ENCODE results near the gene SLC29A1.

The SLC29A1 gene

DNA sequence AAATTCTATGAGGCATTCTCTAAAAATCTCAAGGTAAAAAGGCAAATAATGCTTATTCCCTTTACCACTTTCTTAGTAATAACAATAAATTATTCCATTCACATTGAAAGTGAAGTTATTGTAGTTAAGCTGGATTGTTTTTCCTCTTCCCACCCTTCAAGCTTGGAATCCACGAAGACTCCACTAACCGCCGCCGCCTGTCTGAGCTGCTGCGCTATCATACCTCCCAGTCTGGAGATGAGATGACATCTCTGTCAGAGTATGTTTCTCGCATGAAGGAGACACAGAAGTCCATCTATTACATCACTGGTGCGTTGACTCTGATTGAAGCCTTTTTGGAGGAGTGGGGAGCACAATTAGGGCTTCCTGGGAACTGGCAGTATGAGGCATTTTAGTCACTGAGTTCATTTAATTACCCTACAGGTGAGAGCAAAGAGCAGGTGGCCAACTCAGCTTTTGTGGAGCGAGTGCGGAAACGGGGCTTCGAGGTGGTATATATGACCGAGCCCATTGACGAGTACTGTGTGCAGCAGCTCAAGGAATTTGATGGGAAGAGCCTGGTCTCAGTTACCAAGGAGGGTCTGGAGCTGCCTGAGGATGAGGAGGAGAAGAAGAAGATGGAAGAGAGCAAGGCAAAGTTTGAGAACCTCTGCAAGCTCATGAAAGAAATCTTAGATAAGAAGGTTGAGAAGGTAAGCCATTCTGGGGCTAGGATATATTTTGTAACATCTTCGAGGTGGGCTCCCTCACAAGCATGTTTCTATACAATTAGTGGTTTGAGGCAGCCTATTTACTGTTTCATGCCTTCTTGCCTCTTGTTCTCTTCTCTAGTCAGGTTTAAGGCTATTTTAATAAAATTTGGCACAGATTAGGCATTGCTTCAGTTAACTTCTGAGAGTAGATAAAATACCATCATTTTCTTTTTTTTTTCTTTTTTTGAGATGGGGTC lies 28.5 kb downstream of the SLC29A1 start:
- DNase-seq (ENCODE audit: extremely low read depth in 1 of 2, low read depth in 1 of 2) = no peak

DNA sequence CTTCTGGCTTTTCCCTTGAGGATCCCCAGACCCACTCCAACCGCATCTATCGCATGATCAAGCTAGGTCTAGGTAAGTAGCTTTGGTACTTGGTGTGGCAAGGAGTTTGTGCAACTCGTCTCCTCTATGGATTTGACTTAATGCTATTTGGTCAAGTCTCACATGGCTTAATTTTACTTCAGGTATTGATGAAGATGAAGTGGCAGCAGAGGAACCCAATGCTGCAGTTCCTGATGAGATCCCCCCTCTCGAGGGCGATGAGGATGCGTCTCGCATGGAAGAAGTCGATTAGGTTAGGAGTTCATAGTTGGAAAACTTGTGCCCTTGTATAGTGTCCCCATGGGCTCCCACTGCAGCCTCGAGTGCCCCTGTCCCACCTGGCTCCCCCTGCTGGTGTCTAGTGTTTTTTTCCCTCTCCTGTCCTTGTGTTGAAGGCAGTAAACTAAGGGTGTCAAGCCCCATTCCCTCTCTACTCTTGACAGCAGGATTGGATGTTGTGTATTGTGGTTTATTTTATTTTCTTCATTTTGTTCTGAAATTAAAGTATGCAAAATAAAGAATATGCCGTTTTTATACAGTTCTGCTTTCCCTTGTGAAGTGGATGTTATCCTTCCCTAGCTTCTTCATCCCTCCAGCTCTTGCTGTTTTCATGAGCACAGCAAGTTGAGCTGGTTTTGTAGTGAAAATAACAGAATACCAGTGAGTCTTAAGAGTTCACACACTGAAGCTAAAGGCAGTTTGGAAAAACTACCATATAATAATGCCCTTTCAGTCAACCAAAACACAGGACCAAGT lies 30.1 kb downstream of the SLC29A1 start:
- peak in 1 of 2 donors; percentile 47 for DNase-seq (ENCODE audit: extremely low read depth in 1 of 2, low read depth in 1 of 2)

DNA sequence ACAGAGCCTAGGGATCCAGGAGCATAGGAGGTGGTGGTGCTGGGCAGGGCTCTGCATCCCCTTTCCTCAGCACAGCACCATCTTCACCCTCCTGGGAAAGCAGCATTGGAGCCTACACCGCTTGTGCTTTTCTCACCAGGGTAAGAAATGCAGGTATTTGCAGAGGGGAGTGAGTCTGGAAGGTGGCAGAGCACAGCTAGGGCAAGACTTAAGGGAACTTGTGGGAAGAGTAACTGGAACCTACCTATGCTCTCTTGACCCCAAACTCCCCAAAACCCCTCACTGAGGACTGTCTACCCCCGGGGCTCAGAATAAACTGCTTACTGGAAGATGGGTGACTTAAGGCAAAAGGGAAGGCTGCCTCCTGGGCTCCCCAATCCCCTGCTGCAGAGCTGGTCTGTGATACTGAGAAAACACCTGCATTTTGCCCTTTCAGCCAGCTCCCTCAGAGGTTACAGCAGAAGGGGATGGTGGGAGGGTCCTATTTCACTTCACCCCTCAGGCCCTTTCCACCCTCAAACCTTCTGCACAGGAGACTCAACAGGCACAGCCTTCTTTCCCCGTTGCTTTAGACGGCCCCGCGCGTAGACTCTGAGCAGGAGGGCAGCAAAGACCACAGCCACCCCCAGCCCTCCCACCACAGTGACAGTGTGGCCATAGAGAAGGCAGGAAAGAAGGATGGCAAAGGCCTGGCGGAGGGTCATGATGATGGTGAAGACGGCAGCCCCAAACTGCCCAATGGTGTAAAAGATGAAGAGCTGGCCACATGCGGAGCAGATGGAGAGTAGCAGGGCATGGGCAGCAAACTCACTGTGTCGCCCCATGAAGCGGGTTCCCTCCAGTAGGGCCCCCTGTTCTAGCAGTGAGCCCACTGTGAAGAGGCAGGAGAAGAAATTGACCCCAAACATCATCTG lies 31.1 kb downstream of the SLC29A1 start:
- no peak for DNase-seq (ENCODE audit: extremely low read depth in 1 of 2, low read depth in 1 of 2)

DNA sequence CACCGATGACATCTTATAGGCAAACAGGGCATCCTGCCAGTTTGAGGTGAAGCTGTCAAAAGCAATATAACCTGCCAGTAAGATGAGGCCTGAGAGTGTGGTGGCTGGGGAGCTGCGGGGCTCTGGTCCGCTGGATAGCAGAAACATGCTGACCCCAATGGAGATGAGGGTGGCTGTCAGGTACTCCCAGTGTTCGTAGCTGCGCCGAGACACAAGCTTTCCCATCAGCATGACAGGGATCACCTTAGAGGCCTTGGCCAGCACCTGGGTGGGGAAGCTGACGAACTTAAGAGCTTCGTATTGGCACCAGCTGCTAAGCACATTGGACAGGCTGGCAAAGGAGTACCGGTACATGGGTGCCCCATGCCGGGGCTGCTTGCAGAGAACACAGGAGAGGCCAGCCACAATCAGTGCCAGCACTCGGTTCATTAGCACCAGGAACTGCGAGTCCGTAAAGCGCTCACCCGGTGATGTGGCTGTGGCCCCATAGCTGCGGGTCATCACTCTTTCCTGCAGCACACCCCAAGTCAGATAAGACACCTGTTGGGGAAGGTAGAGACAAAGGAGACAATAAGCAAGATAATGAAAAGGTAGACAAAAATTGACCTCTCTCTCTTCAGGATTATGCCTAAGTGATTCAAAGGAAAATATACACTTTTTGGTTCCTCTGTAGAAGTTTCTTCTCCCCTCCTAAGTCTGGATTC lies 31.9 kb downstream of the SLC29A1 start:
- DNase-seq (ENCODE audit: extremely low read depth in 1 of 2, low read depth in 1 of 2) = no peak

DNA sequence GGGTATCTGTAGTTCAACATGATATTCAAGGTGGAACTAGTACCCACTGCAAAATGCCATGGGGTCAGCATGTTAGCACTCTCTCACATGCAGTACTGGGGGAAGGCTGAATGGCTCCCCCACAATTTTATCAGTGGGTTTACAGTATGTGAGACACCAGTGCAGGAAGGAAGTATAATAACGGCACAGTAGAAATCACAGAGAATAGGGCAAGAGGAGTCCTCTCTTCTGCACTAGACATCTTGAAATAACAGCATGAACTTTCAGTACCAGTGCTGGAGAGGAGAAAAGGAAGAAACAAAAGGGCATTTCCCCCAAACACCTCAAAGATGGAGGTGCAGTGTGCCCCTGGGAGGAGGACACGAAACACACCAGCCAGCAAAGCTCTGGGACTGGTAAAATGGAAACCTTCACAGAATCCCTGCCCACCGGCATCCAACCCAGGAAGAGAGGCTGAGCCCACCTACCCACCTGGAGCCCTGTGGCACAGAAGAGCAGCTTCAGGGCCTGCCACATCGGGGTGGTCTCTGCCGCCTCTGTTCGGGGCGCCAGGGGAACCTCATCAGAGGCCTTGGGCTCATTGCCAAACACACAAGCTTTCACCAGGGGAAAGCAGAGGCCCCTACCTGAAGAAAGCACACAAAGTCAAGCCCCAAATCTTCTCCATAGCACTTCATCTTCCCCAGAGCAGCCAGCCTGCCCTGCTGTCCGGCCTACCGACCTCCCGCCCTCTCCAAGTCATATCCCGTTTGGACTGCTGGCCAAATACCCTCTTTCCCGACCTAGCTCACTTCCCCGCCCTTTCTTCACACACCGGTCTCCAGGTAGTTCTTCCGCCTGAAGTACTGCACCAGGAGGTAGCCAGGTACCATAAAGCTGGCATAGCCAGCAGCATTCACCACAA lies 32.7 kb downstream of the SLC29A1 start:
- no peak for DNase-seq (ENCODE audit: extremely low read depth in 1 of 2, low read depth in 1 of 2)

DNA sequence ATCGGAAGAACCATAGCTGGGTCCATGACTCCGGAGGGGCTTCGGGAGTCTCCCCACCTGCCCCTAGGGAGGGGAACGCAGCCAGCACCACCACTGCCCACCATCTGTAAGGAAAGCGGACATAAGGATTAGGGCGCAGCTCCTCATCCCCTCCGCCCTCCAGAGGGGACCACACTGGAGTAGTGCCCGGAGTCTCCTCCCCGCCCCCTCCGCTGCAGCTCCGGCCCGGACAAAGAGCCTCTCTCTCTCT lies 33.3 kb downstream of the SLC29A1 start:
- no peak for DNase-seq (ENCODE audit: extremely low read depth in 1 of 2, low read depth in 1 of 2)

DNA sequence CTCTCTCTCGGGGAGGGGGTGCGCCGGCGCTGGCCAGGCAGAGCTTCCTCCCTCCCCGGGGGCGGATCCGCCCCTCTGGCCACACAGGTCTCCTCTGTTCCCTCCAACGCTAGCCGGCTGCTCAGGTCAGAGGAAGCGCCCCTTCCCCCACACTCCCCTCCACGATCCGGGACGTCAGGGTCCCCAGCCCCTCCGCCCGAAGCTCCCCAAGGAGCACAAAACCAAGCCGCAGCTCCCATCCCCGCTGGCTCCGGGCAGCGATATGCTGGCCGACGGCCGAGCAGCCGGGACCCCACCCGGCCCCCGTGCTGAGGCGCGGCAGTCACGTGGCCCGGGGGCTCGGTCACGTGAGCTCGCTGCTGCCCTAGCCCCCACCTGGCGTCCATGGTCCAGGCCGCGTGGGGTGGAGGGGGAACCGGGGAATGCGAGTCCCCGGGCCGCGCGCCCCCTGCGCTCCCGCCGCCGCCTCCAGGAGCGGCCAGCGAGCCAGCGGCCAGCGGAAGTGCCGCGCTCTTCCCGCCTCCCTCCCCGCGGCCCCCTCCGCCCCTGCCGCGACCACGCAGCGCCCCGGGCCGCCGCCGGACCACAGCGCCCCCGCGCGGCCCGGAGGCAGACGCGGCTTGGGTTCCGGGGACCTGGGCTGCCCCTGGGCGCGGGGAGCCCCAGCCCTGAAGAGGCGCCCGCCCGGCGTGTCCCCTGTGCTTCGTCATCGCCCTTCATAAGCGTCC lies 33.8 kb downstream of the SLC29A1 start, which contains the start of gene SLC35B2:
Gene SLC35B2 (minus strand): TSS at position 504 of the 728 bp plus-strand sequence. CDS start 118 bp downstream, at position 386.
- peak in 1 of 2 donors; percentile 47 for DNase-seq (ENCODE audit: extremely low read depth in 1 of 2, low read depth in 1 of 2)

DNA sequence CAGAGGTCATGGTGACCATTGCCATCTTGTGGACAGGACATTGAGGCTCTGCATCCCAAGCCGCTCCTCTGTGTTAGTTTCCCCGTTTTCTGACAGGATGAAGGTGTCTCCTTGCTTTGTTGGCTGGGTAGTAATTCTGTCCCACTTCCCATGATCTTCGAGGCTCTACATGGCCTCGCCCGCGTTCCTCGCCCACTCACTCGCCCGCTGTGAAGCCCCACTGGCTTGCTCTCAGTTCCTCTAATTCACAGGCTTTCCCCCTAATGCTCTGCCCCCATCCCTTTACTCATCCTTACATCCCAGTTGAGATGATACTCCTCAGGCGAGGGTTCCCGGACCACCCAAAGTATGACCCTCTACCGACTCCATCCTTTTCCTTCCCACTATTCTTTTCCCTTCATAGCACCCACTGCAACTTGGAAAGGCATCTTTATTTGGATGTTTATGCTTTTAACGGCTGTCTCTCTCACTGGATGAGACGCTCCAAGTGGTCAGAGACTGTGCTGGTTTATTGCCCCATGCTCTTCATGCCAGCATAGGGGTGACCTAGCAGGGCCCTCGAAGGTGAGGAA lies 34.4 kb downstream of the SLC29A1 start:
- no peak for DNase-seq (ENCODE audit: extremely low read depth in 1 of 2, low read depth in 1 of 2)

DNA sequence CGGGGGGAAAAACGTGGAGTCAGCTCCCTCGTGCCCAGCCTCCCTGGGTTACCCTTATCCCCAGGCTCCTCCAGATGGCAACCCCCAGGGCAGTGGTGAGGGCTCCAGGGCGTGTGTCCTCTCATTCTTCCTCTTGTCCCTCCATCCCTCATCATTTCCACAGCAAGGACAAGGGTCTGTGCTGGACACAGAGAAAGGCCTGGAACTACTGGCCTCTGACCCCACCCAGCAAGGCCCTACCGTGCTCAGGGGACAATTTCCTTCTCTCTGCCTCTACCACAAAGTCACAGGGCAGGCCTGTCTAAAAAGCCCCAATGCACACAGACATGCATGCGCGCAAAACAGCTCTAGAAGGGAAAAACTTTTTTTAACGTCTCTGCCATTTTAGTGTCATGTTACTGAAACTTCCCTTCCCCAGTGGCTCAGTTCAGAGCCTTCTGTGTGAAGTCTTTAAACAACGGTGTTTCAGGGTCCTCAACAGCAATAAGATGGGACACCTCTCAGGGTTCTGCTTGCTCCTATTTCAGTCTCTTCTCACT lies 35.0 kb downstream of the SLC29A1 start:
- DNase-seq (ENCODE audit: extremely low read depth in 1 of 2, low read depth in 1 of 2) = no peak

DNA sequence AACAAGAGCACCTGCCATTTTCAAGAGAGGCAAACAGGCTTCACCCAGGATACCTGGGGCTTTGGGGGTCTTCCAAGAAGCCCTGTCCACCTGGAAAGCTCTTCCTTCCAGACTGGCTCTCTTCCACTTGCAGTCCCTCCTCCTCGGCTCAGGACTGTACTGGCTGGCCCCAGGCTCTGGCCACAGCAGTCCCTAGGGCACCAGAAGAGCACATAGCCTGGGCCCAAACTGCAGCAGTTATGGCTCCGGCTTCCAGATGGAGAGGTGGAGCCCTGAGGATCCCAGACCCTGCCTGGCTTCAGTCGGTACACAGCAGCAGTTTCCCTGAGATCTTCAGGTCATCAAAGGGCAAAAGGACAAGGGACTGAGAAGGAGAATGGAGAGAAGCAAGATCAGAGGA lies 35.5 kb downstream of the SLC29A1 start:
- no peak for DNase-seq (ENCODE audit: extremely low read depth in 1 of 2, low read depth in 1 of 2)

DNA sequence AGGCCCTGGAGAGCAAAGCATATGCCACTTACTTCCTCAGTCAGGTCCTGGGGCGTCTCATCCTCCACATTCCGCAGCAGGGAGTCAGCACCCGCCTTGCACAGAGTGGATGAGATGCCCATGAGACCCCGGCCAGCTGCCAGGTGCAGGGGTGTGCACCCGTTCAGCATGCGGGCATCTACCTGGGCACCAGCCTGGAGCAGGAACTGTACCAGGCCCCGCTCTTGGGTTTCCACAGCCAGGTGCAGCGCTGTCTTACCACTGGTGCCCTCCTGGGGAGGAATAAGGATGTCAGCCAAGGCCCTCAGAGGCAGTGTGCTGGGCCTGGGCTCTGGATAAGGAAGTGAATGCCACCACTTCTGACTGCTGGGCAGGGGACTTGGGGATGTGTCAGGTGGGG lies 36.6 kb downstream of the SLC29A1 start:
- DNase-seq (ENCODE audit: extremely low read depth in 1 of 2, low read depth in 1 of 2) = no peak

DNA sequence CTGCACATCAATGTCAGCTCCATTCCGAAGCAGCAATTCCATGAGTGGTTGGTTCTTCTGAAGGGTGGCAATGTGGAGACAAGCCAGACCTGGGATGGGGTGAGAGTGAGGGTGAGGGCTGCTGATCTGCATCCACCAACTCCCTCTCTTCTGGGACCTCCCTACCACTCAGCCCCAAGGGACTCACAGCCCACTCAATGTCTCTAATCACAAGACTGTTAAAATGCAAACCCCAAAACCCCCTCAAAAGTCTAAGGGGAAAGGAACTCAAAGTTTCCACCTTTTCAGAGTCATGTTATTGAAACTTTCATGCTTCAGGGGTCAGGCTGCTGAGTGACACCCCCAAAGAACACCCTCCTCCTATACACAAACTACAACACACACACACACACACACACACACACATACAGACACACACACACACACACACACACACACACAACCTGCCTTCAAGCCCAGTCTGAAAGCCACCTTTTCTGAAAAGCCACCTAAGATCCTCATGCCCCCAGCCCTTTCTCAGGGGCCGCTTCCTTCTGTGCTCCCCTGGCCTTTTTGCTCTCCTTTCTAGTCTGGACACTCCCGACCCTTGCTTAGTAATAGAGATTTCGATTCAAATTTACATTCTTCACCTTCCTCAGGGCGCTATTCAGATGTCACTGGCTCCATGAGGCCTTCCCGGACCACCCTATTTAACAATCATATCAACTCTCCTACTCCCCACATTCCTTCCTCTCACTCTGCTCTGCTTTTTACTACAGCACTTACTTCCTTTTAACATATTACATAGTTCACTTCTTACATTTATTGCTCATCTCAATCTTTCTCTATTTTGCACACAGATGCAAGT lies 37.3 kb downstream of the SLC29A1 start:
- DNase-seq (ENCODE audit: extremely low read depth in 1 of 2, low read depth in 1 of 2) = no peak

DNA sequence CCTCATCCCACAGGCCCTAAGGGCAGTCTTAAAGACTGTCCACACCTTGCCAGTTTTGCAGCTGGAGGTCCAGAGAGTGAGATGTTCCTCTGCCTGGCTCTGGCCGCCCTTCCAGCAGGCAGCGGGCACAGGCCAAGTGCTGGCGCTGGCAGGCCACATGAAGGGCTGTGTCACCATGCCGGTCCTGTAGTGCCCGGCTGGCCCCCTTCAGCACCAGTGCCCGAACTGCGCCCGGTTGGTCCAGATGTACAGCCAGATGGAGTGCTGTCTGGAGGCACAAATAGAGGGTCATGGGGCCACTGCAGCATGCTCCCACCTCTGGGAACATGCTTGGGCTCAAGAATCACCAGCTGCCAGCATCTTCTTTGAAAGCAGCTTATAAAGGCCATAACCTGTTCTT lies 38.2 kb downstream of the SLC29A1 start:
- DNase-seq (ENCODE audit: extremely low read depth in 1 of 2, low read depth in 1 of 2) = no peak

DNA sequence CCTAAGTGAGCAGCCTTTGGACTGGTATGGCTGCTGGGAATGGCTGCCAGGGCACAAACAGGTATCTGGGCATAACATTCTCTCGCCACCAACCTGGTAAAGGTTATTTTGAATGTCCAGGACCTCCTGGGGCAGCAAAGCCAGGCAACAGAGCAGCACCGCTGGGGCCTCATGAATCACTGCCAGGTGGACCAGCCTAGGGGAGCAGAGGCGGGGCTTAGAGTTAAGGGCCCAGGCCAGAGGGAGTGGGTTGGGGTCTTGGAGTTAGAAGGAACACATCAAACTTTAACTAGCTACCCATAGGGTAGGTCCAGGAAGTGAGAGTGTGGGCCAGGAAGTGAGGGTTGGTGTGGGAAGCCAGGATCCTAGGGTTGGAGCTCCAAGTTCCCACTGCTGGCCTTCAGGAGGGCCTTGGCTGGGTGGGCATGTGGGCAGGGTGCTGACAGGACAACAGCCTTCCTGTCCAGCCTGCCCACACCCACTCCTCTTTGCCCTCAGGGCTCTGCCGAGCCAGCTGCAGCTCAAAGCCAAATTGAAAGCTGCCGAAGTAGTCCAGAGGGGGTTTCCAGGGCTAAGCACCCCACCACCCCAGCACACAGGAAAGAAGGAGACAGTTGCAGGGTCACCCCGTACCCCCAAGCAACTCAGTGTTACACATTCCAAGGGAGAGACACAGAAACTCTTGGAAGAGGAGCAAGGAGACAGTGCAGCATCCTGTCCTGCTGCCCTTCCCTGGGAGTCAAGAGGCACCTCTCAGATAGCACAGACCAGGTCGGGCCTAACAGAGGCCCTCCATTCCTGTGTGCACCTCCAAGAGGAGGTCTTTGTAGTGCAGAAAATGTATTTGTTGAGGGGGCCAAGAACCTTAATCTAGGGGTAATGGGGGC lies 39.3 kb downstream of the SLC29A1 start:
- DNase-seq (ENCODE audit: extremely low read depth in 1 of 2, low read depth in 1 of 2) = no peak

DNA sequence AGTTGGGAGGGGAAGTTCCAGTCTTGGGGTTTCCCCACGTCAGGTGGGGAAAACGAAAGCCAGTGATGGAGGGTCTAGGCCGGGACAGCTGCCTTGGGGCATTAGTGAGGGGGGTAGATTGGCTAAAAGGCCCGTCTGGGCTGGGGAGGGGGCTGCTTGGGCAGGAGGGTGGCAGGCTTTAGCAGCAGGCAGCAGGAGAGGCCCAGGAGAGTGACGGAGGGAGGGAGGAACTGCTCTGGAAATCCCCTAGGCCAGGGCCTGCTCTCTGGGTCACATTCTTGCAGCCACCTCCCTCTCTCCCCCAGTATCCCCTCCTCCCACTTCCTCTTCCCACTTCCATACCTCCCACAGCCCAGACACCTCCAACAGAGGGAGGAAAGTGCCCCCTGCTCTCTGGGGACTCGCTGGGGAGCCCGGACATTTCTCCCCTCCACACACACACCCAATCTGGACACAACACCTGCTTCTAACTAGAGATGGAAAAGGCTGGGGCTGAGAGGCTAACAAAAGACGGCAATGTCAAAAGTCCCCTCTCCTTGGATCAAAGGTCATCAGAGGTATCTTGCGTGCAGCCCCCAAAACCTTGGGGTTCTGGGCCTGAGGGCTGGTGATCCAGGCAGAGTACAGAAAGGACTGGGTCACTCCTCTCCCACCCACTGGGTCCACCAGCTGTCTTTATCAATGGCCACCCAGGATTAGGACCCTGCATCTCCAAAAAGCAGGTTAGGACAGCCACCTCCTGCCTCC lies 40.1 kb downstream of the SLC29A1 start:
- no peak for DNase-seq (ENCODE audit: extremely low read depth in 1 of 2, low read depth in 1 of 2)

All from stimulated activated CD8-positive, alpha-beta memory T cell treated with anti-CD3 and anti-CD28 coated beads, Interleukin-7, amount 100 ng/mL, for 48 hours (primary cell).